SK-N-SH treated with all-trans-retinoic acid at 6 μM for 48 hours (cell line): ENCODE measurements around the gene ARHGAP22.

ENCODE experiments used
- ATAC-seq: fragments of 200-7000 bp; cut with Tn5 transposase; 3 replicates; pipeline ENCODE4 v1.9.1; 2020; ENCODE audit warnings: mild to moderate bottlenecking, moderate library complexity
- ARNTL ChIP-seq: fragments of 450-650 bp; formaldehyde crosslinking; IDR thresholded peaks from 2 replicates; pipeline ENCODE4 v1.5.0; 2020; ENCODE audit warnings: low read depth, mild to moderate bottlenecking, moderate library complexity, borderline replicate concordance
- BACH2 ChIP-seq: fragments of 250-450 bp; sonication (Bioruptor Pico); IDR thresholded peaks from 2 replicates; pipeline ENCODE4 v1.9.0; 2021; ENCODE audit warnings: mild to moderate bottlenecking, borderline replicate concordance
- CREB5 ChIP-seq: fragments of 250-450 bp; sonication (Bioruptor Pico); IDR thresholded peaks from 2 replicates; pipeline ENCODE4 v1.5.1; 2020; ENCODE audit warnings: low read depth, mild to moderate bottlenecking, moderate library complexity
- CSDC2 ChIP-seq: fragments of 250-450 bp; sonication (Bioruptor Pico); IDR thresholded peaks from 2 replicates; pipeline ENCODE4 v1.5.0; 2020; ENCODE audit warnings: mild to moderate bottlenecking, moderate library complexity
- CSRNP3 ChIP-seq: fragments of 250-450 bp; sonication (Bioruptor Pico); IDR thresholded peaks from 2 replicates; pipeline ENCODE4 v1.5.1; 2021; ENCODE audit warnings: mild to moderate bottlenecking, moderate library complexity
- ESRRG ChIP-seq: fragments of 250-450 bp; sonication (Bioruptor Pico); IDR thresholded peaks from 2 replicates; pipeline ENCODE4 v1.6.1; 2021; ENCODE audit warnings: mild to moderate bottlenecking
- GLIS3 ChIP-seq: fragments of 250-450 bp; sonication (Bioruptor Pico); IDR thresholded peaks from 2 replicates; pipeline ENCODE4 v1.5.0; 2020; ENCODE audit warnings: mild to moderate bottlenecking, moderate library complexity
- ISL1 ChIP-seq: fragments of 250-450 bp; sonication (Bioruptor Pico); IDR thresholded peaks from 2 replicates; pipeline ENCODE4 v2.1.2; 2022; ENCODE audit warnings: mild to moderate bottlenecking, moderate library complexity
- PATZ1 ChIP-seq: fragments of 250-450 bp; sonication (Bioruptor Pico); IDR thresholded peaks from 2 replicates; pipeline ENCODE4 v1.8.0; 2020; ENCODE audit warnings: mild to moderate bottlenecking, moderate library complexity, borderline replicate concordance
- PPARA ChIP-seq: fragments of 250-450 bp; sonication (Bioruptor Pico); IDR thresholded peaks from 2 replicates; pipeline ENCODE4 v1.5.0; 2020; ENCODE audit warnings: mild to moderate bottlenecking, borderline replicate concordance
- RARB ChIP-seq: fragments of 250-450 bp; sonication (Bioruptor Pico); IDR thresholded peaks from 2 replicates; pipeline ENCODE4 v1.8.0; 2021; ENCODE audit warnings: mild to moderate bottlenecking, moderate library complexity
- SNAI2 ChIP-seq: fragments of 250-450 bp; sonication (Bioruptor Pico); IDR thresholded peaks from 2 replicates; pipeline ENCODE4 v1.5.0; 2020; ENCODE audit warnings: mild to moderate bottlenecking, moderate library complexity
- TCF4 ChIP-seq: fragments of 250-450 bp; sonication (Bioruptor Pico); IDR thresholded peaks from 2 replicates; pipeline ENCODE4 v1.8.0; 2021; ENCODE audit warnings: mild to moderate bottlenecking, moderate library complexity, borderline replicate concordance
- TSHZ2 ChIP-seq: fragments of 250-450 bp; sonication (Bioruptor Pico); IDR thresholded peaks from 2 replicates; pipeline ENCODE4 v1.5.0; 2020; ENCODE audit warnings: mild to moderate bottlenecking, moderate library complexity
- ZC3H10 ChIP-seq: fragments of 250-450 bp; sonication (Bioruptor Pico); IDR thresholded peaks from 2 replicates; pipeline ENCODE4 v1.5.1; 2021; ENCODE audit warnings: mild to moderate bottlenecking, moderate library complexity
- ZFP3 ChIP-seq: fragments of 250-450 bp; sonication (Bioruptor Pico); IDR thresholded peaks from 2 replicates; pipeline ENCODE4 v1.5.0; 2020; ENCODE audit warnings: mild to moderate bottlenecking, moderate library complexity
- ZFP30 ChIP-seq: fragments of 450-650 bp; formaldehyde crosslinking; IDR thresholded peaks from 2 replicates; pipeline ENCODE4 v1.5.0; 2022; ENCODE audit warnings: mild to moderate bottlenecking, moderate library complexity
- ZNF70 ChIP-seq: fragments of 450-650 bp; formaldehyde crosslinking; IDR thresholded peaks from 2 replicates; pipeline ENCODE4 v1.5.0; 2020; ENCODE audit warnings: mild to moderate bottlenecking, moderate library complexity
- ZNF8 ChIP-seq: fragments of 450-650 bp; formaldehyde crosslinking; IDR thresholded peaks from 2 replicates; pipeline ENCODE4 v1.5.0; 2020; ENCODE audit warnings: mild to moderate bottlenecking, moderate library complexity

ARHGAP22 gene

GRCh38 chr10:48639632-48640031, 34.8 kb upstream of the ARHGAP22 start:
- no peak for ATAC-seq
- no peak for TF ChIP-seq CREB5 (CRISPR knock-in tag)
- no peak for TF ChIP-seq CSDC2 (CRISPR knock-in tag)
- no peak for TF ChIP-seq TSHZ2 (CRISPR knock-in tag)
- no peak for TF ChIP-seq ISL1 (CRISPR knock-in tag)
- TF ChIP-seq CSRNP3 (CRISPR knock-in tag): no peak
- no peak for TF ChIP-seq ZC3H10 (CRISPR knock-in tag)
- no peak for TF ChIP-seq RARB
- TF ChIP-seq ESRRG (CRISPR knock-in tag): no peak
- no peak for TF ChIP-seq ZNF70 (CRISPR knock-in tag)
- TF ChIP-seq ZFP3 (CRISPR knock-in tag): no peak
- TF ChIP-seq PPARA (CRISPR knock-in tag): no peak
- TF ChIP-seq PATZ1 (CRISPR knock-in tag): no peak
- TF ChIP-seq GLIS3: no peak

- no peak for TF ChIP-seq BACH2 (CRISPR knock-in tag)
- no peak for TF ChIP-seq PPARA (CRISPR knock-in tag)
- TF ChIP-seq ZNF70 (CRISPR knock-in tag): no peak
- no peak for TF ChIP-seq RARB
- no peak for TF ChIP-seq TSHZ2 (CRISPR knock-in tag)
- TF ChIP-seq PATZ1 (CRISPR knock-in tag): no peak
- no peak for TF ChIP-seq TCF4
- TF ChIP-seq SNAI2 (CRISPR knock-in tag): no peak
- TF ChIP-seq ARNTL (CRISPR knock-in tag): no peak
- TF ChIP-seq ZFP30 (CRISPR knock-in tag): no peak
- no peak for TF ChIP-seq ZFP3 (CRISPR knock-in tag)
- no peak for TF ChIP-seq ZNF8 (CRISPR knock-in tag)
- ATAC-seq: no peak
These were observed 34.1 kb upstream of the ARHGAP22 start for GRCh38 chr10:48638739-48639527.
